K562 (cell line): ENCODE measurements around the gene VPS50. TPM values are rescaled to one million over a fixed set of nuclear protein-coding genes. Genes with fewer than 3 reads are reported as not detected.

ENCODE experiments used
- ATAC-seq: fragments of 200-7000 bp; cut with Tn5 transposase; 3 replicates; pipeline ENCODE4 v1.9.1; 2020; ENCODE audit warnings: moderate library complexity
- BruUV-seq: library from RNA; stranded (reverse); fragments of 400-500 nt; replicated peaks from 2 replicates; lab custom pipeline; 2021; lab: Mats Ljungman, UMichigan
- CTCF ChIA-PET: fragments of 300-600 bp; formaldehyde crosslinking; extraction: SDS; loops from one replicate; lab custom pipeline; 2021; ENCODE audit warnings: low intra/inter-chr PET ratio; lab: Yijun Ruan, JAX
- POLR2A ChIA-PET: fragments of 300-600, 350-650 bp; sonication (Branson Sonifier 250); formaldehyde crosslinking; extraction: SDS; loops from one replicate; lab custom pipeline; 2021; ENCODE audit warnings: antibody characterized with exemption, inconsistent platforms; lab: Yijun Ruan, JAX
- DNase-seq, 4 experiments: peaks; one replicate each; pipeline versions ENCODE4 v3.0.0 to v3.0.0-alpha.2; 2011 to 2018; ENCODE audit warnings: low spot score in 3 of 4, mixed read lengths in 3 of 4; ENCODE audit errors: extremely low read depth in 1 of 4
- FAIRE-seq: peaks from 2 replicates; lab custom pipeline; 2011; peaks lifted over from hg19 to GRCh38; lab: Jason Lieb, UNC
- H2AFZ ChIP-seq: 2 replicates; pipeline ENCODE4 v1.6.0; 2011; ENCODE audit warnings: low read depth, low read length, control low read depth, inconsistent platforms
- H3K27ac ChIP-seq: fragments of 200-600 bp; 3 replicates; pipeline ENCODE4 v1.8.0; 2011; ENCODE audit warnings: low read depth, mild to moderate bottlenecking, control low read depth, inconsistent platforms, low read length, moderate library complexity, mixed read lengths; ENCODE audit errors: extremely low read depth
- H3K27me3 ChIP-seq, 2 experiments: fragments of 300-600 bp in 1 of 2; 2 replicates in 1 of 2; 3 replicates in 1 of 2; pipeline versions ENCODE4 v1.6.0 to v1.8.0; 2011; ENCODE audit warnings: inconsistent platforms in 2 of 2, low read length in 2 of 2, mild to moderate bottlenecking in 1 of 2, mixed read lengths in 1 of 2, moderate library complexity in 1 of 2; ENCODE audit not compliant: control insufficient read depth in 2 of 2, insufficient read depth in 2 of 2
- H3K36me3 ChIP-seq: fragments of 300-600 bp; 3 replicates; pipeline ENCODE4 v1.8.0; 2011; ENCODE audit warnings: mild to moderate bottlenecking, low read length, inconsistent platforms; ENCODE audit not compliant: control insufficient read depth, insufficient read depth
- H3K4me1 ChIP-seq, 2 experiments: fragments of 200-600 bp in 1 of 2; replicated peaks in 1 of 2; 2 replicates in 1 of 2; 3 replicates in 1 of 2; pipeline versions ENCODE4 v1.5.1 to v1.8.0; 2011; ENCODE audit warnings: inconsistent platforms in 2 of 2, low read length in 2 of 2, mild to moderate bottlenecking in 1 of 2, mixed read lengths in 1 of 2, moderate library complexity in 1 of 2; ENCODE audit not compliant: control insufficient read depth in 2 of 2, insufficient read depth in 2 of 2
- H3K4me2 ChIP-seq: 2 replicates; pipeline ENCODE4 v1.6.1; 2011; ENCODE audit warnings: low read length, control low read depth, inconsistent platforms, mixed read lengths; ENCODE audit not compliant: insufficient read depth
- H3K4me3 ChIP-seq: fragments of 200-600 bp; sonication (generic), shearing (Covaris generic); 2 replicates; pipeline ENCODE4 v1.5.1; 2016; ENCODE audit warnings: control low read depth, inconsistent platforms
- H3K79me2 ChIP-seq: fragments of 200-600 bp; 3 replicates; pipeline ENCODE4 v1.8.0; 2011; ENCODE audit warnings: low read length, inconsistent platforms; ENCODE audit not compliant: control insufficient read depth, insufficient read depth
- H3K9ac ChIP-seq, 2 experiments: 2 replicates each; pipeline versions ENCODE4 v1.6.0 to v1.6.1; 2011; ENCODE audit warnings: low read depth in 2 of 2, low read length in 2 of 2, control low read depth in 1 of 2, inconsistent platforms in 1 of 2, mild to moderate bottlenecking in 1 of 2, mixed read lengths in 1 of 2; ENCODE audit not compliant: insufficient read depth in 1 of 2
- H3K9me1 ChIP-seq: one replicate; pipeline ENCODE4 v1.6.0; 2011; ENCODE audit warnings: inconsistent platforms, mild to moderate bottlenecking, low read length, moderate library complexity; ENCODE audit not compliant: control insufficient read depth, insufficient read depth
- H3K9me3 ChIP-seq: replicated peaks from 2 replicates; pipeline ENCODE4 v1.5.1; 2011; ENCODE audit warnings: low read depth, low read length, inconsistent platforms; ENCODE audit not compliant: control insufficient read depth, insufficient read depth
- H4K20me1 ChIP-seq: replicated peaks from 2 replicates; pipeline ENCODE4 v1.6.1; 2011; ENCODE audit warnings: low read length, inconsistent platforms, mixed read lengths; ENCODE audit not compliant: control insufficient read depth, insufficient read depth
- GATAD2B ChIP-seq: fragments of 450-650 bp; IDR thresholded peaks from 2 replicates; pipeline ENCODE4 v1.6.1; 2017; ENCODE audit warnings: mild to moderate bottlenecking, borderline replicate concordance
- MEIS2 ChIP-seq: fragments of 450-650 bp; IDR thresholded peaks from 2 replicates; pipeline ENCODE4 v1.6.1; 2014; ENCODE audit warnings: mild to moderate bottlenecking; ENCODE audit not compliant: partially characterized antibody
- WGBS: fragments of 100-300 bp; shearing (Covaris generic); methylation state at CpG from one replicate; pipeline ENCODE4 v1.1.6; 2016; ENCODE audit warnings: low coverage, mixed read lengths; ENCODE audit not compliant: insufficient coverage; ENCODE audit errors: missing lambda C conversion rate; 5-methylcytosine and 5-hydroxymethylcytosine counted together
- in situ Hi-C: fragments of 300-500 bp; cut with MboI; formaldehyde crosslinking; loops from 4 replicates; pipeline ENCODE4 v1.15.0; 2018; ENCODE audit warnings: inconsistent platforms, mixed read lengths
- intact Hi-C: fragments of 100-400 bp; cut with micrococcal nuclease; formaldehyde crosslinking; loops from 2 replicates; pipeline ENCODE4 v1.14.2; 2022
- polyA plus RNA-seq, 8 experiments: library from polyadenylated mRNA; depleted of rRNA in 4 of 8; stranded (reverse) in 5 of 8; unstranded in 3 of 8; fragments of >200 nt; fragmentation: Nextera tagmentation in 2 of 8; fragmentation: Illumina TruSeq in 1 of 8; extraction: Ambion mirVana in 2 of 8; extraction: Trizol in 1 of 8; gene quantifications; 2 replicates each; pipeline versions ENCODE4 v1.2.1 to v1.2.3, GENCODE V29; 2011 to 2014; ENCODE audit warnings: inconsistent platforms in 1 of 8, missing spikeins in 1 of 8
- total RNA-seq, 7 experiments: library from RNA; depleted of rRNA in 6 of 7; stranded (reverse); fragments of >200 nt in 6 of 7; fragmentation: Illumina TruSeq in 2 of 7; extraction: Trizol in 2 of 7; gene quantifications; 2 replicates each; pipeline versions ENCODE4 v1.2.1 to v1.2.3, GENCODE V29; 2011 to 2021; ENCODE audit warnings: low replicate concordance in 1 of 7
- TF ChIP-seq, protein P1 (sequence below): sonication (generic); formaldehyde crosslinking; IDR thresholded peaks from 2 replicates; pipeline ENCODE4 v1.8.0; 2023; ENCODE audit warnings: mild to moderate bottlenecking, missing genetic modification reagents
- TF ChIP-seq, protein P2 (sequence below), 2 experiments: IDR thresholded peaks in 1 of 2; conservative IDR thresholded peaks in 1 of 2; 2 replicates each; pipeline ENCODE4 v1.6.1; 2016; ENCODE audit warnings: low read depth in 2 of 2, mild to moderate bottlenecking in 1 of 2, missing compliant biosample characterization in 1 of 2, missing genetic modification characterization in 1 of 2, moderate library complexity in 1 of 2
- TF ChIP-seq, protein P3 (sequence below), 3 experiments: IDR thresholded peaks in 2 of 3; conservative IDR thresholded peaks in 1 of 3; 2 replicates each; pipeline ENCODE4 v1.5.1; 2011 to 2012; ENCODE audit warnings: low read length in 3 of 3, mild to moderate bottlenecking in 3 of 3, control low read depth in 2 of 3, improper control_type of control experiment in 1 of 3, inconsistent platforms in 1 of 3, low read depth in 1 of 3, mixed read lengths in 1 of 3, moderate library complexity in 1 of 3; ENCODE audit not compliant: insufficient read depth in 2 of 3

The VPS50 gene
- total and polyA plus RNA-seq, 9 of the 15 experiments (the other 6 are each of a cell fraction or from before 2014, with no cell fraction given): 10.5 to 29.4 (median 15.8) TPM

DNA sequence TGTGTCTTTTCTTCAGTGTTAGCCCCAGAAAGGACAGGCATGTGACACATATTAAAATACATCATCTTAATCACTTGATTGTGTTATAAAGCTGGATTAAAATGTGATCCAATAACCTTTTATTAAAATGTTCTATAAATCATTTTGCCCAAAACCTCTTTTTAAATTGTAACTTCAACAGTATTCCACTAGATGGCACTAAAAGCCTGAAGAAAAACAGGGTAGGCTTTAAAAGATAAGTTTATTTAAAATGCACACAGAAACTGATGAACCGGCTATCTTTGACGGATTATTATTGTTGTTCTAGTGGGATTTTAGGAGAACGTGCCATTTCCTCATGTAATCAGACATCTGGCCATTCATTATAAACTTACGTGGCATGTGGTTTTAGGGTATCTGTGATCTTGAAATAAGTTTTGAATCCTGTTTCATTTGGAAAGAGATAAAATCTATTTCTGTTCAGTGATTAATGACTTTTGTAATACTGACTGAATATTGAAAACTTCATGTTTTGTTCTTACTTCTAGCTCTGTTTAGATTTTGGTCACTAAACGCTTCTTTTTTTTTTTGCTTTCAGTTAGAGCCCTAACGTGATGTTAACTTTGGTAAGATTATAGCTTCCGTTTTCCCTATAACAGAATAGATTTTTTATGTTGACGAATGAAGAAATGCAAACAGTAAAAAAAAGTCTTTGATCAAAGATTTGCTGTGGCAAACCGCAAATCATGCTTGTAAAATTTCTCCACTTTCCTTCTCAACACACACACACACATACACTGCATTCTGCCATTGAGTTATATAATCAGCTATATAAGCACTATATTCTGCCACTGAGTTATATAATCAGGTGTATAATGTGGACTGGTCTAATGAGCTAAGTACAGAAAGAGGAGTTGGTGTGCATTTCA is 13.6 kb downstream of the VPS50 start:
- 35% methylated on average over 9 of the region's 9 CpGs for WGBS
- POLR2A ChIA-PET: no interaction called here
- TF ChIP-seq, protein P1, sequence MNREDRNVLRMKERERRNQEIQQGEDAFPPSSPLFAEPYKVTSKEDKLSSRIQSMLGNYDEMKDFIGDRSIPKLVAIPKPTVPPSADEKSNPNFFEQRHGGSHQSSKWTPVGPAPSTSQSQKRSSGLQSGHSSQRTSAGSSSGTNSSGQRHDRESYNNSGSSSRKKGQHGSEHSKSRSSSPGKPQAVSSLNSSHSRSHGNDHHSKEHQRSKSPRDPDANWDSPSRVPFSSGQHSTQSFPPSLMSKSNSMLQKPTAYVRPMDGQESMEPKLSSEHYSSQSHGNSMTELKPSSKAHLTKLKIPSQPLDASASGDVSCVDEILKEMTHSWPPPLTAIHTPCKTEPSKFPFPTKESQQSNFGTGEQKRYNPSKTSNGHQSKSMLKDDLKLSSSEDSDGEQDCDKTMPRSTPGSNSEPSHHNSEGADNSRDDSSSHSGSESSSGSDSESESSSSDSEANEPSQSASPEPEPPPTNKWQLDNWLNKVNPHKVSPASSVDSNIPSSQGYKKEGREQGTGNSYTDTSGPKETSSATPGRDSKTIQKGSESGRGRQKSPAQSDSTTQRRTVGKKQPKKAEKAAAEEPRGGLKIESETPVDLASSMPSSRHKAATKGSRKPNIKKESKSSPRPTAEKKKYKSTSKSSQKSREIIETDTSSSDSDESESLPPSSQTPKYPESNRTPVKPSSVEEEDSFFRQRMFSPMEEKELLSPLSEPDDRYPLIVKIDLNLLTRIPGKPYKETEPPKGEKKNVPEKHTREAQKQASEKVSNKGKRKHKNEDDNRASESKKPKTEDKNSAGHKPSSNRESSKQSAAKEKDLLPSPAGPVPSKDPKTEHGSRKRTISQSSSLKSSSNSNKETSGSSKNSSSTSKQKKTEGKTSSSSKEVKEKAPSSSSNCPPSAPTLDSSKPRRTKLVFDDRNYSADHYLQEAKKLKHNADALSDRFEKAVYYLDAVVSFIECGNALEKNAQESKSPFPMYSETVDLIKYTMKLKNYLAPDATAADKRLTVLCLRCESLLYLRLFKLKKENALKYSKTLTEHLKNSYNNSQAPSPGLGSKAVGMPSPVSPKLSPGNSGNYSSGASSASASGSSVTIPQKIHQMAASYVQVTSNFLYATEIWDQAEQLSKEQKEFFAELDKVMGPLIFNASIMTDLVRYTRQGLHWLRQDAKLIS (CRISPR knock-in tag): no peak
- TF ChIP-seq, protein P2, sequence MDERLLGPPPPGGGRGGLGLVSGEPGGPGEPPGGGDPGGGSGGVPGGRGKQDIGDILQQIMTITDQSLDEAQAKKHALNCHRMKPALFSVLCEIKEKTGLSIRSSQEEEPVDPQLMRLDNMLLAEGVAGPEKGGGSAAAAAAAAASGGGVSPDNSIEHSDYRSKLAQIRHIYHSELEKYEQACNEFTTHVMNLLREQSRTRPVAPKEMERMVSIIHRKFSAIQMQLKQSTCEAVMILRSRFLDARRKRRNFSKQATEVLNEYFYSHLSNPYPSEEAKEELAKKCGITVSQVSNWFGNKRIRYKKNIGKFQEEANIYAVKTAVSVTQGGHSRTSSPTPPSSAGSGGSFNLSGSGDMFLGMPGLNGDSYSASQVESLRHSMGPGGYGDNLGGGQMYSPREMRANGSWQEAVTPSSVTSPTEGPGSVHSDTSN (CRISPR knock-in tag; IDR thresholded peaks at IDR 0.05; ENCODE audit: low read depth): no peak
- TF ChIP-seq, protein P2 (tag; conservative IDR thresholded peaks at IDR 0.05; ENCODE audit: low read depth): peak; percentile 46; the same call in 1 of the 2 replicates
- TF ChIP-seq, protein P3, sequence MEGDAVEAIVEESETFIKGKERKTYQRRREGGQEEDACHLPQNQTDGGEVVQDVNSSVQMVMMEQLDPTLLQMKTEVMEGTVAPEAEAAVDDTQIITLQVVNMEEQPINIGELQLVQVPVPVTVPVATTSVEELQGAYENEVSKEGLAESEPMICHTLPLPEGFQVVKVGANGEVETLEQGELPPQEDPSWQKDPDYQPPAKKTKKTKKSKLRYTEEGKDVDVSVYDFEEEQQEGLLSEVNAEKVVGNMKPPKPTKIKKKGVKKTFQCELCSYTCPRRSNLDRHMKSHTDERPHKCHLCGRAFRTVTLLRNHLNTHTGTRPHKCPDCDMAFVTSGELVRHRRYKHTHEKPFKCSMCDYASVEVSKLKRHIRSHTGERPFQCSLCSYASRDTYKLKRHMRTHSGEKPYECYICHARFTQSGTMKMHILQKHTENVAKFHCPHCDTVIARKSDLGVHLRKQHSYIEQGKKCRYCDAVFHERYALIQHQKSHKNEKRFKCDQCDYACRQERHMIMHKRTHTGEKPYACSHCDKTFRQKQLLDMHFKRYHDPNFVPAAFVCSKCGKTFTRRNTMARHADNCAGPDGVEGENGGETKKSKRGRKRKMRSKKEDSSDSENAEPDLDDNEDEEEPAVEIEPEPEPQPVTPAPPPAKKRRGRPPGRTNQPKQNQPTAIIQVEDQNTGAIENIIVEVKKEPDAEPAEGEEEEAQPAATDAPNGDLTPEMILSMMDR (IDR thresholded peaks at IDR 0.05 in 2 of 3, conservative IDR thresholded peaks at IDR 0.05 in 1 of 3; ENCODE audit: insufficient read depth in 2 of 3, low read depth in 1 of 3, low read length in 3 of 3): peak in 2 of 3 experiments; percentile 43 to 81; a peak in 4 of 6 replicates
- TF ChIP-seq GATAD2B: 0 out of 2 replicates have a peak, but pooled peaks have one; percentile 9
- TF ChIP-seq MEIS2: peak; percentile 1

More for the DNA sequence above, 13.6 kb downstream of the VPS50 start:
- no peaks in the 10 kb centered on the region for H3K9me3 ChIP-seq
- CTCF ChIA-PET: interaction anchor here (0.7 to 3.1 kb wide), 8 partner anchors 128 to 1453 kb away, joined by 3 to 18 read pairs (median 3); no protein-coding TSS in a partner anchor
- H3K9ac ChIP-seq: no peak overlapping the region
- H3K4me1 ChIP-seq: no peaks in the 10 kb centered on the region; a peak in 1 of 5 replicates
- H3K36me3 ChIP-seq: no peaks in the 10 kb centered on the region
- no peak overlapping the region for H2AFZ ChIP-seq
- BruUV-seq: no TSS peak
- no peaks in the 10 kb centered on the region for H3K9me1 ChIP-seq
- no peaks in the 10 kb centered on the region for H3K27me3 ChIP-seq
- no peaks in the 10 kb centered on the region for H3K79me2 ChIP-seq
- ATAC-seq: no peak
- no peak overlapping the region for H3K27ac ChIP-seq
- H3K4me3 ChIP-seq: no peak overlapping the region
- DNase-seq: peak in 3 of 4 experiments; percentile 17 to 38 (median 22)
- intact Hi-C loops (loop anchor here (1.0 to 10.0 kb wide), 5 partner anchors 129 to 1152 kb away; no protein-coding TSS in a partner anchor), in situ Hi-C loops (no loop called here)
- H3K4me2 ChIP-seq: no peak overlapping the region
- FAIRE-seq: no peak
- 0 out of 2 replicates have a peak, but pooled peaks cover 3% of the 10 kb centered on the region for H4K20me1 ChIP-seq
